Measurements from ENCODE around the gene MERTK. TPM values are rescaled to one million over a fixed set of nuclear protein-coding genes. Genes with fewer than 3 reads are reported as not detected.

The MERTK gene
- total and polyA plus RNA-seq, 2 of the 13 experiments (the other 11 are each of a cell fraction or from before 2014, with no cell fraction given): 37.3 to 44.7 TPM

- TF ChIP-seq ZNF407 (CRISPR knock-in tag; IDR thresholded peaks at IDR 0.05; ENCODE audit: not compliant biosample characterization) (no peak), ZNF790 (CRISPR knock-in tag; IDR thresholded peaks at IDR 0.05; ENCODE audit: borderline replicate concordance) (no peak), PHB2 (IDR thresholded peaks at IDR 0.05; ENCODE audit: partially characterized antibody) (no peak), RAD51 (IDR thresholded peaks at IDR 0.05; ENCODE audit: borderline replicate concordance) (no peak), RERE (CRISPR knock-in tag; IDR thresholded peaks at IDR 0.05; ENCODE audit: low read depth) (no peak), KAT8 (CRISPR knock-in tag; IDR thresholded peaks at IDR 0.05) (no peak), PRDM10 (CRISPR knock-in tag; IDR thresholded peaks at IDR 0.05; ENCODE audit: low read depth) (peak; percentile 38; the same call in 1 of the 2 replicates), HDAC2 (CRISPR knock-in tag; IDR thresholded peaks at IDR 0.05) (no peak)
Measured at GRCh38 chr2:111975053-111975552, 76.7 kb downstream of the MERTK start (continued).
